Measurements from ENCODE around the gene PTPRT. TPM values are rescaled to one million over a fixed set of nuclear protein-coding genes. Genes with fewer than 3 reads are reported as not detected.

PTPRT gene
- total and polyA plus RNA-seq, 2 of the 13 experiments (the other 11 are each of a cell fraction or from before 2014, with no cell fraction given), result under 0.01 to 0.09 TPM

GRCh38 chr20:42444799-42445198, 744.9 kb downstream of the PTPRT start:
- BruUV-seq (replicated peaks), result no TSS peak

More at GRCh38 chr20:42444799-42445198, 744.9 kb downstream of the PTPRT start:
- Histone ChIP-seq H3K4me1 (ENCODE audit: insufficient read depth, low read length) (no peaks in the 10 kb centered on the region), H4K20me1 (ENCODE audit: insufficient read depth, low read length) (no peaks in the 10 kb centered on the region), H3K4me2 (ENCODE audit: low read depth, low read length) (no peak overlapping the region), H2AFZ (ENCODE audit: low read length) (no peak overlapping the region), H3K27ac (ENCODE audit: extremely low read length, insufficient read depth, low read length) (no peak overlapping the region), H3K27me3 (ENCODE audit: control insufficient read depth in 1 of 2, insufficient read depth in 2 of 2, low read length in 2 of 2) (no peaks in the 10 kb centered on the region; a peak in 1 of 5 replicates), H3K9me3 (ENCODE audit: low read length) (peaks cover 20% of the 10 kb centered on the region; the same call in 1 of the 2 replicates), H3K36me3 (replicated peaks in 1 of 2; ENCODE audit: control insufficient read depth in 1 of 2, insufficient read depth in 2 of 2, low read length in 2 of 2) (no peaks in the 10 kb centered on the region), H3K4me3 (replicated peaks in 1 of 3; ENCODE audit: insufficient read depth in 1 of 3, low read depth in 2 of 3, low read length in 3 of 3) (no peak overlapping the region), H3K9ac (ENCODE audit: insufficient read depth, low read depth, low read length) (no peak overlapping the region), H3K79me2 (ENCODE audit: insufficient read depth, low read length) (no peaks in the 10 kb centered on the region)
- in situ Hi-C loops (cut with HindIII; ENCODE audit: extremely low pct_ligation_motif_present, low pct_unique_long_range_greater_than_20kb) (no loop called here), intact Hi-C loops (cut with micrococcal nuclease; ENCODE audit: unreplicated experiment) (no loop called here)
- POLR2A ChIA-PET, result no interaction called here
- 1% methylated on average over 3 of the region's 3 CpGs for WGBS (ENCODE audit: low lambda C conversion rate)
- FAIRE-seq, result no peak
- CTCF ChIA-PET (ENCODE audit: low intra/inter-chr PET ratio, low total read pairs), result no interaction called here
- ATAC-seq, result no peak
- no peak for DNase-seq (ENCODE audit: low spot score)
- TF ChIP-seq STAT6 (CRISPR knock-in tag; IDR thresholded peaks at IDR 0.05; ENCODE audit: borderline replicate concordance) (no peak), IRX3 (CRISPR knock-in tag; IDR thresholded peaks at IDR 0.05; ENCODE audit: borderline replicate concordance, low read depth) (no peak), ZFP1 (CRISPR knock-in tag; IDR thresholded peaks at IDR 0.05) (no peak), PTBP1 (IDR thresholded peaks at IDR 0.05; ENCODE audit: low read depth, low read length, poor library complexity, severe bottlenecking) (no peak), NR1H2 (CRISPR knock-in tag; IDR thresholded peaks at IDR 0.05; ENCODE audit: borderline replicate concordance, low read depth) (no peak), KDM6A (CRISPR knock-in tag; IDR thresholded peaks at IDR 0.05; ENCODE audit: low read depth) (no peak), ZNF354B (CRISPR knock-in tag; IDR thresholded peaks at IDR 0.05) (no peak), POLR2A (IDR thresholded peaks at IDR 0.05; ENCODE audit: insufficient read depth in 1 of 2, low read depth in 2 of 2, low read length in 2 of 2) (no peak), MEIS1 (CRISPR knock-in tag; IDR thresholded peaks at IDR 0.05; ENCODE audit: borderline replicate concordance) (no peak), ZNF550 (CRISPR knock-in tag; IDR thresholded peaks at IDR 0.05; ENCODE audit: borderline replicate concordance) (no peak), HHEX (CRISPR knock-in tag; IDR thresholded peaks at IDR 0.05) (no peak), HOXA3 (CRISPR knock-in tag; IDR thresholded peaks at IDR 0.05) (no peak), CSRNP2 (CRISPR knock-in tag; conservative IDR thresholded peaks at IDR 0.05; ENCODE audit: low read depth) (no peak), ZNF337 (CRISPR knock-in tag; IDR thresholded peaks at IDR 0.05; ENCODE audit: borderline replicate concordance, low read depth) (no peak), NKX3-1 (CRISPR knock-in tag; IDR thresholded peaks at IDR 0.05) (no peak), ZNF572 (CRISPR knock-in tag; IDR thresholded peaks at IDR 0.05) (no peak), KAT2B (IDR thresholded peaks at IDR 0.05; ENCODE audit: borderline replicate concordance, low read depth, low read length) (no peak), SATB2 (CRISPR knock-in tag; IDR thresholded peaks at IDR 0.05) (no peak)
